ENCODE results near the gene MBD6.
"Not testable (repeated sequence)": the region's sequence is repeated elsewhere in the genome, so short reads cannot be mapped to it uniquely, and the experiment has no call there.

The MBD6 gene

DNA sequence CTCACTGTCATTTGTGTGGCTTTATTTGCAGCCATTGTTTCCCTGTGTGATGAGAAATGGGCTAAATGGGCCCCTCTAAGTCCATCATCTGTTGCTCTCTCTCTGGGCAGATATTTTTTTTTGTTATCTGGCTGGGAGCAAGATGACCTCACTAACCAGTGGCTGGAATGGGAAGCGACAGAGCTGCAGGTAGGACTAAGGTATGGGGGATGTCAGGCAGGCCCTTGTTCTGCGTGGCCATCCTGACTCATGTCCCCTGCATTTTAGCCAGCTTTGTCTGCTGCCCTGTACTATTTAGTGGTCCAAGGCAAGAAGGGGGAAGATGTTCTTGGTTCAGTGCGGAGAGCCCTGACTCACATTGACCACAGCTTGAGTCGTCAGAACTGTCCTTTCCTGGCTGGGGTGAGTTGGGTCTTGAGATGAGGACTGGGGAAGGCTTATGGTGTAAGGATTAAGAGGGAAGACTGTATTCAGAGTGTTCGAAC lies 33.4 kb upstream of the MBD6 start:
- no peak for DNase-seq (ENCODE audit: low spot score)

DNA sequence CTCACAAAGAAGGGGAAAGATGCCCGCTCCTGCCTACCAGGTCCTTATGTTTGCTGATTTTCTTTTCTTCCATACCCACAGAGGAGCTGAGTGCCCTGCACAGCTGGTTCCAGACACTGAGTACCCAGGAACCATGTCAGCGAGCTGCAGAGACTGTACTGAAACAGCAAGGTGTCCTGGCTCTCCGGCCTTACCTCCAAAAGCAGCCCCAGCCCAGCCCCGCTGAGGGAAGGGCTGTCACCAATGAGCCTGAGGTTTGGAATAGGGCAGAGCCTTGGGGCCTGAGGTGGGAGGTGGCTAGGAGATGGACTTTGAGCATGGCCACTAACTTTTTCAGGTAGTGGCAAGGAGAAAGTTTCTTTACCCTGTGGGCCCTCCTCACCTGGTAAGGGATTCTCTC lies 32.5 kb upstream of the MBD6 start:
- no peak for DNase-seq (ENCODE audit: low spot score)

DNA sequence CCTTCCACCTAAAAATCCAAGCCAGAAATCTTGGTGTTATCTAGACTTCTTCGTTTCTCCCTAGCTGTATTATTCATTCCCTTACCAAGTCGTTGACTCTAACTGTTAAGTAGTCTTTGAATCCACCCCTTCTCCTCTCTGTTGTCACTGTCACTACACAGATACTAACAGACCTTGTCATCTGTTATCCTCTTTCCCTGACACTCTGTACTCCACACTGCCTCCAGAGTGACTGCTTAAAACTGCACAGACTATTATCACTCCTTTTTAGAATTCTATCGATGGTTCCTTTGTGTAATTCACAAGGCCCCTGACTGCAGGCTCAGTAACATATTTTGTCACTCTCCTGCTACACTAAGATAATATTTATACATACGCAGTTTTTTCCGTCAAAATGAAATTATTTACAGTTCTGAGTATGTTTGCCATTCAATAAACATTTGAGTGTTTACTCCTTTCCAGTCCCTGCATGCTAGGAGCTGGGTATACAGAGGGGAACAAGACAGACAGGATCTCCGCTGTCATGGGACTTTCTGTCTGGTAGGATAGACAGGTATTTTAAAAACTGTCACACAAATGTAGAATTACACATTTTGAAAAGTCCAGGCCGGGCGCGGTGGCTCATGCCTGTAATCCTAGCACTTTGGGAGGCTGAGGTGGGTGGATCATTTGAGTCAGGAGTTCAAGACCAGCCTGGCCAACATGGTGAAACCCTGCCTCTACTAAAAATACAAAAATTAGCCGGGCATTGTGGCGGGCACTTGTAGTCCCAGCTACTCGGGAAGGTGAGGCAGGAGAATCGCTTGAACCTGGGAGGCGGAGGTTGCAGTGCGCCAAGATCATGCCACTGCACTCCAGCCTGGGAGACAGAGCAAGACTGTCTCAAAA lies 31.0 kb upstream of the MBD6 start:
- DNase-seq (ENCODE audit: low spot score), result no peak

DNA sequence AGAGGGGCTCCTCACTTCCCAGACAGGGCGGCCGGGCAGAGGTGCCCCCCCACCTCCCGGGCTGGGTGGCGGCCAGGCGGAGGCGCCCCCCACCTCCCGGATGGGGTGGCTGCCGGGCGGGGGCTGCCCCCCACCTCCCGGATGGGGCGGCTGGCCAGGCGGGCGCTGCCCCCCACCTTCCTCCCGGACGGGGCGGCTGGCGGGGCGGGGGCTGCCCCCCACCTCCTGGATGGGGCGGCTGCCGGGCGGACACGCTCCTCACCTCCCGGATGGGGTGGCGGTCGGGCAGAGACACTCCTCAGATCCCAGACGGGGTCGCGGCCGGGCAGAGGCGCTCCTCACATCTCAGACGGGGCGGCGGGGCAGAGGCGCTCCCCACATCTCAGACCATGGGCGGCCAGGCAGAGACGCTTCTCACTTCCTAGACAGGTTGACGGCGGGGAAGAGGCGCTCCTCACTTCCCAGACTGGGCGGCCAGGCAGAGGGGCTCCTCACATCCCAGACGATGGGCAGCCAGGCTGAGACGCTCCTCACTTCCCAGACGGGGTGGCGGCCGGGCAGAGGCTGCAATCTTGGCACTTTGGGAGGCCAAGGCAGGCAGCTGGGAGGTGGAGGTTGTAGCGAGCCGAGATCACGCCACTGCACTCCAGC lies 27.4 kb upstream of the MBD6 start:
- DNase-seq (ENCODE audit: low spot score), result not testable (repeated sequence)

DNA sequence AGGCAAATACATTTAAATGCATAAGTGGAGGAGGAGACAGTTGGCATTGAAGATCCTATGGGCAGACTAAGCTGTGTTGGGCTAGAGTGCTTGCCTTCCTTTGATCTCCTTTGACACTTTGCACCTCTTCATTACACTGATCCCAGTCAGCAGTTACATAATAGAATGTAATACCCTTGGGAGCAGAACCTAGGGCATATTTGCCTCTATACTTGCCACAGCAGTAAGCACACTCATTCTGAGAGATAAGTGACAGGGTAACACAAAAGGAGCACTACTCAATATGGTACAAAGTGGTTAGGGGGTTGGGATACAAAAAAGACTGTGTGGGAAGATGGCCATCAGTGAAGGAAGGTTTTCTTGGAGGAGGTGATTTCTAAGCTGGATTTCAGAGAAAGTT lies 25.8 kb upstream of the MBD6 start:
- no peak for DNase-seq (ENCODE audit: low spot score)

DNA sequence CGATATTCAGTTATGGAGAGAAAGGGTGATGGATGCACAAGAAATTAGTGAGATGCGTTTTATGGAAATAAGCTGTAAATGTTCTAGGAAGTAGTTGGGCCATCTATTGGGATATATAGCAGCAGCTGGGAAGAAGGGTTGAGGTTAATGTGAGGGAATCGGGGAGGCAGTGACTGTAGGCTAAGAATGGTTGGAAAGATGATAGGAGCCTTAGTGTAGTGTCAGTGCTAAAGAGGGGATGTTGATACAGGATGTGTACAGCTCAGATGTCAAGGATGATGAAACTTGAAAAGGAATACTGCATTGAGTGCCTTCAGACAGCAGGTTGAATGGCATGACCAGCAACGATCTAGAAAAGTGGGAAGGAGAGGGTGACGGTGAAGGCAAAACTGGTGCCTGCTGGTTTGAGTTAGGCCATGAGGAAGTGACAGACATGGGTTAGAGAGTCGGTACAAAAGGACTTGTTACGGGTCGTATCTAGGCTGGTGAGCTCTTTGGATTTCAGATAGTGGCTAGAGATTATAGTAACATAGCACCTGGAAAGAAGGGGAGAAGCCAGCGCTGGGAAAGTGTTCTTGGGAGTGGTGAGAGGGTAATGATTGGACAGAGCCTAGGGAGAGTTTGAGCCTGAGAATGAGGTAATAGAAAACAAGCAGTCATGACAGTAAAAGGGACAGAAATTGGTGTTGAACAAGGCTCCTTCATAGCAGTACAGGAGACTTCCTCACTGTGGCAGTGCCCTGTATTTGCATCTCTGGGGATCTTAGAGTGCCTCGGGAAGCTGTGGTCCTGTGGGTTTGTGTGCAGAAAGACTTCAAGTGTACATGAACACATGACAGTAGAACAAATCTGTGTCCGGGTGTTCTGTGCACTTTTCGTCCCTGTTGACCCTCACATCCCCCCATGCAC lies 25.1 kb upstream of the MBD6 start:
- no peak for DNase-seq (ENCODE audit: low spot score)

DNA sequence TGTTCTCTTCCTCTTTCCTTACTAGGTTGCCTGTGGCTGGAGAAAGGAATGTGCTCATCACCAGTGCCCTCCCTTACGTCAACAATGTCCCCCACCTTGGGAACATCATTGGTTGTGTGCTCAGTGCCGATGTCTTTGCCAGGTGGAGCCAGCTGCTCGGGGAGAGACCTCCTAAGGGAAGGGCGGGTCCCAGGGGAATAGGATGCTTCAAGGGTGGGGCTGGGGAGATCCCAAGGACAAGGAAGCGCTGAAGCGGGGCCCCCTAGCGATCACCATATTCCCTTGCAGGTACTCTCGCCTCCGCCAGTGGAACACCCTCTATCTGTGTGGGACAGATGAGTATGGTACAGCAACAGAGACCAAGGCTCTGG lies 24.5 kb upstream of the MBD6 start:
- DNase-seq (ENCODE audit: low spot score), result no peak

DNA sequence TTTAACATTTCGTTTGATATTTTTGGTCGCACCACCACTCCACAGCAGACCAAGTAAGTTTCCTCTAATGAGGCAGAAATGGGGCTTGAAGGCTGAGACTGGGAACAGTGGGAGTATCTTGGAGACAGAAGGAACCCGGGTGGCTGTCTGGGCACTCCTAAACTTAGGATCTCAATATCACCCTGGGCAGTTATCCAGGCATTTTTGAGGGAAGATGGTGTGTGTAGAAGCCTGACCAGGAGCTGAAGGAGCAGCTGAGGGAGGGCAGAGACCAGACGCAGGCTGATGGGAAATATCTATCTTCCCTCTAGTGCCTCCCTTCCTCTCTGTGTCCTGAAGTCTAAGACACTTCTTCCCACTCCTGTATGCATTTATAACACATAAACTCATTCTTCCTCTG lies 24.1 kb upstream of the MBD6 start:
- no peak for DNase-seq (ENCODE audit: low spot score)

DNA sequence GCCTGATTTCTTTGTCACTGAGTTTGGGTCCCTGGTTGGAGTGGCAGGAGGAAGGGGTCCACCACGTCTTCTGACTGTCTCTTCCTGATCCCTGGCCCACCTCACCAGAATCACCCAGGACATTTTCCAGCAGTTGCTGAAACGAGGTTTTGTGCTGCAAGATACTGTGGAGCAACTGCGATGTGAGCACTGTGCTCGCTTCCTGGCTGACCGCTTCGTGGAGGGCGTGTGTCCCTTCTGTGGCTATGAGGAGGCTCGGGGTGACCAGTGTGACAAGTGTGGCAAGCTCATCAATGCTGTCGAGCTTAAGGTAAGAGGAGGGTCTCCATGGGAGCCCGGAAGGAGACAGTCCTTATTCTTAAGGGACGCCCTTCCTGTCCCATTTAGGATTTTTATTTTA lies 22.4 kb upstream of the MBD6 start:
- DNase-seq (ENCODE audit: low spot score), result no peak

DNA sequence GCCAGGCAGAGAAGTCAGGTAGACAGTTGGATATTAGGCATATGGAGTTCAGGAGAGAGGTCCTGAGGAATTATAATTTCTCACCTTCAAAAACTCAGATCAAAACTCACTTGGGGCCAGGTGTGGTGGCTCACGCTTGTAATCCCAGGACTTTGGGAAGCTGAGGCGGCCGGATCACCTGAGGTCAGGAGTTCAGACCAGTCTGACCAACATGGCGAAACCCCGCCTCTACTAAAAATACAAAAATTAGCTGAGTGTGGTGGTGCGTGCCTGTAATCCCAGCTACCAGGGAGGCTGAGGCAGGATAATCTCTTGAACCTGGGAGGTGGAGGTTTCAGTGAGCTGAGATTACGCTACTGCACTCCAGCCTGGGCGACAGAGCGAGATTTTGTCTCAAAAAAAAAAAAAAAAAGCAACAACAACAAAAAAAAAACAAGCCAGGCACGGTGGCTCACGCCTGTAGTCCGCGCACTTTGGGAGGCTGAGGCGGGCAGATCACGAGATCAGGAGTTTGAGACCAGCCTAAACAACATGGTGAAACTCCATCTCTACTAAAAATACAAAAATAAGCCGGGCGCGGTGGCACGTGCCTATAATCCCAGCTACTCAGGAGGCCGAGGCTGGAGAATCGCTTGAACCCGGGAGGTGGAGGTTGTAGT lies 20.2 kb upstream of the MBD6 start:
- not testable (repeated sequence) for DNase-seq (ENCODE audit: low spot score)

DNA sequence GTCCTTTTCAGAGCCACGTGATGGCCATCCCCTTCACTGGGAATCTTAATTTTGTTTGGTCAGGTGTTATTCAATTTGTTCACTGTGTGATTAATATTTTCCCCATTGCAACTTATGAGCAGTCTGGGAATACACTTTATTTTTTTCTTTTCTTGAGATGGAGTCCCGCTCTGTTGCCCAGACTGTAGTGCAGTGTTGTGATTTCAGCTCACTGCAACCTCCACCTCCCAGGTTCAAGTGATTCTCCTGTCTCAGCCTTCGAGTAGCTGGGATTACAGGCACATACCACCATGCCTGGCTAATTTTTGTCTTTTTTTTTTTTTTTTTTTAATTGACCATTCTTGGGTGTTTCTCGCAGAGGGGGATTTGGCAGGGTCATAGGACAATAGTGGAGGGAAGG lies 16.1 kb upstream of the MBD6 start:
- DNase-seq (ENCODE audit: low spot score), result not testable (repeated sequence)

DNA sequence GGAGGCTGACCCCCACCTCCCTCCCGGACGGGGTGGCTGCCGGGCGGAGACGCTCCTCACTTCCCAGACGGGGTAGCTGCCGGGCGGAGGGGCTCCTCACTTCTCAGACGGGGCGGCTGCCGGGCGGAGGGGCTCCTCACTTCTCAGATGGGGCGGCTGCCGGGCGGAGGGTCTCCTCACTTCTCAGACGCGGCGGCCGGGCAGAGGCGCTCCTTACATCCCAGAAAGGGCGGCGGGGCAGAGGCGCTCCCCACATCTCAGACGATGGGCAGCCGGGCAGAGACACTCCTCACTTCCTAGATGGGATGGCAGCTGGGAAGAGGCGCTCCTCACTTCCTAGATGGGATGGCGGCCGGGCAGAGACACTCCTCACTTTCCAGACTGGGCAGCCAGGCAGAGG lies 14.8 kb upstream of the MBD6 start:
- DNase-seq (ENCODE audit: low spot score), result not testable (repeated sequence)

DNA sequence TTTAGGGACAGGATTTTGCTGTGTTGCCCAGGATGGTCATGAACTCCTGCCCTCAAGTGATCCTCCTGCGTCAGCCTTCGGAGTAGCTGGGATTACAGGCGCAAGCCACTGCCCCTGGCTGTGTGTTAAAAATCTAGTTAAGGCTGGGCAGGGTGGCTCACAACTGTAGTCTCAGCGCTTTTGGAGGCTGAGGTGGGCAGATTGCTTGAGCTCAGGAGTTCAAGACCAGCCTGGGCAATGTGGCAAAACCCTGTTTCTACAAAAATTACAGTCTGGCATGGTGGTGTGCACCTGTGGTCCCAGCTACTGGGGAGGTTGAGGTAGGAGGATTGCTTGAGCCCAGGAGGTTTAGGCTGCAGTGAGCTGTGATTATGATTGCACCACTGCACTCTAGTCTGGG lies 11.5 kb upstream of the MBD6 start:
- no peak for DNase-seq (ENCODE audit: low spot score)

DNA sequence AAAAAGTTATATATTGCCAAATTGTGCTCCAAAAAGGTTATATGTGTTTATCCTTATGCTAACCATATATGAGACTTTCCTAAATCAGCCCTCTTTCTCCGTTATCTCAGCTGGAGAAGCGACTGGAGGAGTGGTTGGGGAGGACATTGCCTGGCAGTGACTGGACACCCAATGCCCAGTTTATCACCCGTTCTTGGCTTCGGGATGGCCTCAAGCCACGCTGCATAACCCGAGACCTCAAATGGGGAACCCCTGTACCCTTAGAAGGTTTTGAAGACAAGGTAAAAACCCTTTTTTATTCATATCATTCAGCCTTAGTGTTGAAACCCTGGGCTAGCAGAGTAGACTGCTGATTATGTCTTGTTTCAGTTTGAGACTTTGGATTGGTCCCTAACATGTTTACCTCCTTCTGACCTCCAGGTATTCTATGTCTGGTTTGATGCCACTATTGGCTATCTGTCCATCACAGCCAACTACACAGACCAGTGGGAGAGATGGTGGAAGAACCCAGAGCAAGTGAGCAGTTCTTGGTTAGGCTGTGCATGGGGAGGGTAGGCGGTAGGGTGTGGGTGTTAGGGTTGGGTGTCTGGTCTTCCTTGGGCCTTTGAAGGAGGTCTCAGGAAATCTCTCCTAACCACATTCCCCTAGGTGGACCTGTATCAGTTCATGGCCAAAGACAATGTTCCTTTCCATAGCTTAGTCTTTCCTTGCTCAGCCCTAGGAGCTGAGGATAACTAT lies 10.9 kb upstream of the MBD6 start:
- no peak for DNase-seq (ENCODE audit: low spot score)

DNA sequence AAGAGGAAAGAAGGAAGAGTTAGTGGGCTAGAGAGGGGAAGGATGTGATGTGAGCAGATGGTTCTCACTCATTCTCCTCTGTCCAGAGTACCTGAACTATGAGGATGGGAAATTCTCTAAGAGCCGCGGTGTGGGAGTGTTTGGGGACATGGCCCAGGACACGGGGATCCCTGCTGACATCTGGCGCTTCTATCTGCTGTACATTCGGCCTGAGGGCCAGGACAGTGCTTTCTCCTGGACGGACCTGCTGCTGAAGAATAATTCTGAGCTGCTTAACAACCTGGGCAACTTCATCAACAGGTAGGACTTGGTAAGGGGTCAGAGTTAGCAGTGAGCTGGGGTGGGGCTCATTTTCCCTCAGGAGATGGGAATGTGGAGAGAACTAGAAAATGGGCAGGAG lies 10.0 kb upstream of the MBD6 start:
- no peak for DNase-seq (ENCODE audit: low spot score)

DNA sequence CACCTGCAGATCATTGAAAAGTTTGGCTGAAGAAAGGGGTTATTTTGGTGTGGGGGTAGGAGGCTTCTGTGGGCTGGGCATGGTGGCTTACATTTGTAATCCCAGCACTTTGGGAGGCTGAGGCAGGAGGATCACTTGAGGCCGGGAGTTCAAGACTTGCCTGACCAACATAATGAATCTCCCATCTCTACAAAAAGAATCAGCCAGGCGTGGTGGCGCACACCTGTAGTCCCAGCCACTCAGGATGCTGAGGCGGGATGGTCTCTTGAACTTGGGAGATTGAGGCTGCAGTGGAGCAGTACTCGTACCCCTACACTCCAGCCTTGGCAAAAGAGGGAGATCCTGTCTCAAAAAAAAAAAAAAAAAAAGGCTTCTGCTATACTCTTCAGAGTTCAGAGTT lies 9.4 kb upstream of the MBD6 start:
- DNase-seq (ENCODE audit: low spot score), result no peak

DNA sequence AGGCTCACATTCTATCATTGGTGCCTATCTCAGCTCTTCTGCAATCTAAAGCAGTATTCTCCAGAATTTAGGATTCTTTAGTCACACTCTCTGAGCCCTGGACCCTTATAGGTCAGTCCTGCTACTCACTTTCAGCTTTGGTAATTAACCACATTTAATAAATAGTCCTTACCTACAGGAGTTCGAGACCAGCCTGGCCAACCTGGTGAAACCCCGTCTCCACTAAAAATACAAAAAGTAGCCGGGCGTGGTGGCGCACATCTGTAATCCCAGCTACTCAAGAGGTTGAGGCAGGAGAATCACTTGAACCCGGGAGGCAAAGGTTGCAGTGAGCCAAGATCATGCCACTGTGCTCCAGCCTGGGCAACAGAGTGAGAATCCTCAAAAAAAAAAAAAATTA lies 8.9 kb upstream of the MBD6 start:
- DNase-seq (ENCODE audit: low spot score), result not testable (repeated sequence)

DNA sequence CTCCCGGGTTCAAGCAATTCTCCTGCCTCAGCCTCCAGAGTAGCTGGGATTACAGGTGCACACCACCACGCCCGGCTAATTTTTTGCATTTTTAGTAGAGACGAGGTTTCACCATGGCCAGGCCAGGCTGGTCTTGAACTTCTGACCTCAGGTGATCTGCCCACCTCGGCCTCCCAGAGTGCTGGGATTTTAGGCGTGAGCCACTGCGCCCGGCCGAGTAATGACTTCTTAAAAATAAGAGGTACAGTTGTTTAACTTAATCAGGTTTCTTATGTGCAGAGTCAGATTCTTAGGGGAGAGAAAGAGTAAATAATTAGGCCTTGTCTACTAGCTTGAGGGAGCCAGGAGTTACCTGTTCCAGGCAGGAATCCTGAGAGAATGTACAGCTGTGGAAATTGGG lies 8.4 kb upstream of the MBD6 start:
- DNase-seq (ENCODE audit: low spot score), result not testable (repeated sequence)

DNA sequence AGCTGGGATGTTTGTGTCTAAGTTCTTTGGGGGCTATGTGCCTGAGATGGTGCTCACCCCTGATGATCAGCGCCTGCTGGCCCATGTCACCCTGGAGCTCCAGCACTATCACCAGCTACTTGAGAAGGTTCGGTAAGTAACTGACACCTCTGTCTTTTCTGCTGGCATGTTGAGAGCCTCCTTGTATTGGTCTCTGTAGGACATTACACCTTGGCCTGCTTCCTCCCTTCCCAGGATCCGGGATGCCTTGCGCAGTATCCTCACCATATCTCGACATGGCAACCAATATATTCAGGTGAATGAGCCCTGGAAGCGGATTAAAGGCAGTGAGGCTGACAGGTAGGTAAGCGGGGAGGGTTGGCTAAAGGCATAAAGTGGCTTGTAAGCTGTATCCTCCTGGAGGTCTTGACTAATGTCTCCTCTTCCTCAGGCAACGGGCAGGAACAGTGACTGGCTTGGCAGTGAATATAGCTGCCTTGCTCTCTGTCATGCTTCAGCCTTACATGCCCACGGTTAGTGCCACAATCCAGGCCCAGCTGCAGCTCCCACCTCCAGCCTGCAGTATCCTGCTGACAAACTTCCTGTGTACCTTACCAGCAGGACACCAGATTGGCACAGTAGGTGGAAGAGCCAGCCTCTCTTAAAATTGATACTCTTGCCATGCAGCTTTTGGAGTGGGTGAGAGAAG lies 7.8 kb upstream of the MBD6 start:
- no peak for DNase-seq (ENCODE audit: low spot score)

DNA sequence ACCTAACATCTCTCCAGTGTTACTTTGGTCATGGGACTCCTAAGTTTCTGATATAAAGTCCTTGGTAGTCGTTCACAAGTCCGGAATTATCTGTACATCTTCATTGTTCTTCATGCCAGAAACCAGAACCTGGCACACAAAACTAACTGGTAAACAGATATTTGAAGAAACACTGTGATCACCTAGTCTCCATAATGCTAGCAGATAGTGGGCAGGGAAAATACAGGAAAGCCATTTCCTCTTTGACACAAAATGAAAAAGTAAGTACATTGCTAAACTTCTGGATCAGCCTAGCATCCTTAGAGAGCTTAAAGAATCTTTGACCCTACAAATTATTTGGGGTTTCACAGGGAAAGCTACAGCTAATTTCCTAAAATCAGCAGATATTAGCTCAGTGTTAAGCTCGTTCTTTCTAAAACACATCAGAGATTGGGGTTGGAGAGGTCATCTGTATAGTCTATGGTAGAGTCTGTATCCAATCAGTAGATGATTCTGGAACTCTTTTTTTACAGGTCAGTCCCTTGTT lies 7.2 kb upstream of the MBD6 start:
- DNase-seq (ENCODE audit: low spot score), result no peak
